ENCODE data around the gene MRPS12. TPM values are rescaled to one million over a fixed set of nuclear protein-coding genes. Genes with fewer than 3 reads are reported as not detected.
A peak's percentile ranks its signal among the peaks of the same experiment; 100 is the strongest.
"Not testable (repeated sequence)": the region's sequence is repeated elsewhere in the genome, so short reads cannot be mapped to it uniquely, and the experiment has no call there.

MRPS12 gene
- total RNA-seq, 1 donor, result 25.7 TPM

GRCh38 chr19:38939957-38940356, 9.2 kb downstream of the MRPS12 start:
- Histone ChIP-seq H3K9me3 (ENCODE audit: low read depth, low read length) (no peaks in the 10 kb centered on the region), H3K79me2 (ENCODE audit: insufficient read depth, low read length) (no peaks in the 10 kb centered on the region), H3K4me2 (ENCODE audit: insufficient read depth, low read length) (no peak overlapping the region), H3K4me3 (ENCODE audit: insufficient read depth, low read length) (no peak overlapping the region), H3K27ac (ENCODE audit: low read depth, low read length) (no peak overlapping the region), H4K20me1 (ENCODE audit: insufficient read depth, low read length) (no peaks in the 10 kb centered on the region), H3K27me3 (ENCODE audit: insufficient read depth, low read length) (no peaks in the 10 kb centered on the region), H3K36me3 (ENCODE audit: insufficient read depth, low read length) (peaks cover 11% of the 10 kb centered on the region), H2AFZ (ENCODE audit: low read length) (no peak overlapping the region), H3K4me1 (ENCODE audit: insufficient read depth, low read length) (no peaks in the 10 kb centered on the region)
- no peak for TF ChIP-seq CTCF (IDR thresholded peaks at IDR 0.05; ENCODE audit: extremely low read depth, low read depth, low read length)
- no peak for DNase-seq (ENCODE audit: insufficient read length, low spot score, missing footprints)

GRCh38 chr19:38941466-38941865, 10.7 kb downstream of the MRPS12 start:
- H4K20me1 ChIP-seq (ENCODE audit: insufficient read depth, low read length); H3K27ac ChIP-seq (ENCODE audit: low read depth, low read length); H3K4me1 ChIP-seq (ENCODE audit: insufficient read depth, low read length); H2AFZ ChIP-seq (ENCODE audit: low read length); H3K79me2 ChIP-seq (ENCODE audit: insufficient read depth, low read length); H3K27me3 ChIP-seq (ENCODE audit: insufficient read depth, low read length); H3K36me3 ChIP-seq (ENCODE audit: insufficient read depth, low read length); H3K4me2 ChIP-seq (ENCODE audit: insufficient read depth, low read length); H3K4me3 ChIP-seq (ENCODE audit: insufficient read depth, low read length); DNase-seq (ENCODE audit: insufficient read length, low spot score, missing footprints); H3K9me3 ChIP-seq (ENCODE audit: low read depth, low read length): not testable (repeated sequence)

GRCh38 chr19:38941979-38942378, 11.2 kb downstream of the MRPS12 start:
- Histone ChIP-seq H3K79me2 (ENCODE audit: insufficient read depth, low read length) (no peaks in the 10 kb centered on the region), H4K20me1 (ENCODE audit: insufficient read depth, low read length) (no peaks in the 10 kb centered on the region), H3K4me3 (ENCODE audit: insufficient read depth, low read length) (no peak overlapping the region), H2AFZ (ENCODE audit: low read length) (no peak overlapping the region), H3K27me3 (ENCODE audit: insufficient read depth, low read length) (no peaks in the 10 kb centered on the region), H3K4me2 (ENCODE audit: insufficient read depth, low read length) (no peak overlapping the region), H3K36me3 (ENCODE audit: insufficient read depth, low read length) (peaks cover 10% of the 10 kb centered on the region), H3K27ac (ENCODE audit: low read depth, low read length) (no peak overlapping the region), H3K9me3 (ENCODE audit: low read depth, low read length) (no peaks in the 10 kb centered on the region), H3K4me1 (ENCODE audit: insufficient read depth, low read length) (no peaks in the 10 kb centered on the region)
- TF ChIP-seq CTCF (IDR thresholded peaks at IDR 0.05; ENCODE audit: extremely low read depth, low read depth, low read length), result no peak
- peak; percentile 50 for DNase-seq (ENCODE audit: insufficient read length, low spot score, missing footprints)

- H3K4me3 ChIP-seq (ENCODE audit: insufficient read depth, low read length), result no peak overlapping the region
- H3K4me2 ChIP-seq (ENCODE audit: insufficient read depth, low read length), result no peak overlapping the region
- H3K9me3 ChIP-seq (ENCODE audit: low read depth, low read length), result no peaks in the 10 kb centered on the region
- no peaks in the 10 kb centered on the region for H3K4me1 ChIP-seq (ENCODE audit: insufficient read depth, low read length)
- no peak overlapping the region for H3K27ac ChIP-seq (ENCODE audit: low read depth, low read length)
- no peaks in the 10 kb centered on the region for H3K79me2 ChIP-seq (ENCODE audit: insufficient read depth, low read length)
- TF ChIP-seq CTCF (IDR thresholded peaks at IDR 0.05; ENCODE audit: extremely low read depth, low read depth, low read length), result no peak
- no peaks in the 10 kb centered on the region for H3K27me3 ChIP-seq (ENCODE audit: insufficient read depth, low read length)
- H2AFZ ChIP-seq (ENCODE audit: low read length), result no peak overlapping the region
- peaks cover 10% of the 10 kb centered on the region for H3K36me3 ChIP-seq (ENCODE audit: insufficient read depth, low read length)
- peak; percentile 38 for DNase-seq (ENCODE audit: insufficient read length, low spot score, missing footprints)
- no peaks in the 10 kb centered on the region for H4K20me1 ChIP-seq (ENCODE audit: insufficient read depth, low read length)
Measured at GRCh38 chr19:38942471-38943181, 11.9 kb downstream of the MRPS12 start.

All from osteoblast (primary cell).